Esophagus squamous epithelium (tissue), 5 donors: ENCODE results near the gene FLT4. TPM values are rescaled to one million over a fixed set of nuclear protein-coding genes. Genes with fewer than 3 reads are reported as not detected.

Source experiments
- DNase-seq: peaks from one replicate; lab custom pipeline; 2025; lab: John Stamatoyannopoulos, UW
- H3K27ac ChIP-seq, 4 donors: fragments of 200-600 bp; sonication (generic); one replicate each; pipeline ENCODE4 v1.5.1; 2016 to 2019; ENCODE audit warnings: mild to moderate bottlenecking in 1 of 4
- H3K27me3 ChIP-seq, 4 donors: fragments of 200-600 bp; sonication (generic); 1 replicate in 3 of 4; 2 replicates in 1 of 4; pipeline versions ENCODE4 v1.5.1 to v1.6.0; 2017 to 2021; ENCODE audit warnings: antibody characterized with exemption in 1 of 4
- H3K36me3 ChIP-seq, 3 donors: fragments of 200-600 bp; sonication (generic); one replicate each; pipeline ENCODE4 v1.5.1; 2016 to 2019
- H3K4me1 ChIP-seq, 3 donors: fragments of 200-600 bp; sonication (generic); one replicate each; pipeline ENCODE4 v1.5.1; 2017 to 2019
- H3K4me3 ChIP-seq, 4 donors: fragments of 200-600 bp; sonication (generic); 1 replicate in 3 of 4; 2 replicates in 1 of 4; pipeline ENCODE4 v1.5.1; 2016 to 2019; ENCODE audit warnings: mild to moderate bottlenecking in 2 of 4, moderate library complexity in 1 of 4
- H3K9me3 ChIP-seq, 3 donors: fragments of 200-600 bp; sonication (generic); one replicate each; pipeline ENCODE4 v1.5.1; 2016 to 2019
- POLR2A ChIP-seq, 4 donors: fragments of 450-650 bp; IDR thresholded peaks; one replicate each; pipeline ENCODE4 v1.6.1; 2017; ENCODE audit warnings: antibody characterized with exemption in 4 of 4, mild to moderate bottlenecking in 4 of 4, moderate library complexity in 3 of 4
- WGBS, 2 donors: methylation state at CpG; one replicate each; pipeline ENCODE4 v1.1.5; 2018; 5-methylcytosine and 5-hydroxymethylcytosine counted together
- intact Hi-C: fragments of 100-400 bp; cut with DNase I; formaldehyde crosslinking; loops from one replicate; pipeline ENCODE4 v1.15.0; 2022
- total RNA-seq, 4 donors: library from RNA; depleted of rRNA; stranded (reverse); fragments of >200 nt; gene quantifications; one replicate each; pipeline ENCODE4 v1.1.0, GENCODE V29; 2016
- TF ChIP-seq, protein P1 (sequence below), 6 experiments: fragments of 450-650 bp in 4 of 6; fragments of 200-600 bp in 2 of 6; sonication (generic) in 2 of 6; IDR thresholded peaks; one replicate each; pipeline ENCODE4 v1.5.1; 2016 to 2019; ENCODE audit warnings: antibody characterized with exemption in 6 of 6, mild to moderate bottlenecking in 4 of 6, moderate library complexity in 4 of 6
- donor health status: DM: yes; HTN: yes; CAD: no.

FLT4 gene
- total RNA-seq, 4 donors from 2014 or later, result 0.97 to 13.5 (median 4.2) TPM

DNA sequence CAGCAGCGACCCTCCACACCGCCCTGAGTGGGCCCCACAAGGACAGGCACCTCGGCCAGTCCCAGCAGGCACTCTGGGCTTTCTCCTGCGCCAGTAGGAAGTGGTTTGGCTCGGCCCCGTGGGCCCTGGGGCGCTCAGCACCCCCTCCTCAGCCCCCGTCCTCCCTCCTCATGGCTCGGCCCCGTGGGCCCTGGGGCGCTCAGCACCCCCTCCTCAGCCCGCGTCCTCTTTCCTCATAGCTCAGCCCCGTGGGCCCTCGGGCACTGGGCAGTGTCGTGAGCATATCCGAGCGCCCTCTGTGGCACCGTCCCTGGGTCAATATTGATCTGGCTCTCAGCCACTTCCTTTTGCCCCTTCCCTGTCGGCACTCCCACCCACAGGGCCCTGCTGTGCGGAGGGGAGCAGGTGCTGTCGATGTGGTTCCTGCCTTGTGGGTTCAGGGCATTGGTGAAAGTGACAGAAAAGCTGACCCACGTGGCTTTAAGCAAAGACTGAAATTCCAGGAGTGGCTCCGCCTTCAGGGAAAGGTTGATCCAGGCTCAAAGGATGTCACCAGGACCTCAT lies 52.6 kb downstream of the FLT4 start:
- intact Hi-C loops, result no loop called here
- H3K36me3 ChIP-seq, result no peaks in the 10 kb centered on the region
- TF ChIP-seq, protein P1, sequence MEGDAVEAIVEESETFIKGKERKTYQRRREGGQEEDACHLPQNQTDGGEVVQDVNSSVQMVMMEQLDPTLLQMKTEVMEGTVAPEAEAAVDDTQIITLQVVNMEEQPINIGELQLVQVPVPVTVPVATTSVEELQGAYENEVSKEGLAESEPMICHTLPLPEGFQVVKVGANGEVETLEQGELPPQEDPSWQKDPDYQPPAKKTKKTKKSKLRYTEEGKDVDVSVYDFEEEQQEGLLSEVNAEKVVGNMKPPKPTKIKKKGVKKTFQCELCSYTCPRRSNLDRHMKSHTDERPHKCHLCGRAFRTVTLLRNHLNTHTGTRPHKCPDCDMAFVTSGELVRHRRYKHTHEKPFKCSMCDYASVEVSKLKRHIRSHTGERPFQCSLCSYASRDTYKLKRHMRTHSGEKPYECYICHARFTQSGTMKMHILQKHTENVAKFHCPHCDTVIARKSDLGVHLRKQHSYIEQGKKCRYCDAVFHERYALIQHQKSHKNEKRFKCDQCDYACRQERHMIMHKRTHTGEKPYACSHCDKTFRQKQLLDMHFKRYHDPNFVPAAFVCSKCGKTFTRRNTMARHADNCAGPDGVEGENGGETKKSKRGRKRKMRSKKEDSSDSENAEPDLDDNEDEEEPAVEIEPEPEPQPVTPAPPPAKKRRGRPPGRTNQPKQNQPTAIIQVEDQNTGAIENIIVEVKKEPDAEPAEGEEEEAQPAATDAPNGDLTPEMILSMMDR (IDR thresholded peaks at IDR 0.05), result no peak
- no peak for TF ChIP-seq POLR2A (IDR thresholded peaks at IDR 0.05)
- H3K9me3 ChIP-seq, result no peaks in the 10 kb centered on the region
- peaks cover 0 to 2% (median 0%) of the 10 kb centered on the region in 3 donors for H3K4me1 ChIP-seq
- H3K4me3 ChIP-seq, result no peak overlapping the region
- no peak overlapping the region for H3K27ac ChIP-seq
- WGBS, 2 donors, result 57 to 64% methylated on average over 12 to 13 of the region's 24 CpGs
- H3K27me3 ChIP-seq, result peaks cover 0 to 29% (median 0%) of the 10 kb centered on the region in 4 donors
- no peak for DNase-seq

DNA sequence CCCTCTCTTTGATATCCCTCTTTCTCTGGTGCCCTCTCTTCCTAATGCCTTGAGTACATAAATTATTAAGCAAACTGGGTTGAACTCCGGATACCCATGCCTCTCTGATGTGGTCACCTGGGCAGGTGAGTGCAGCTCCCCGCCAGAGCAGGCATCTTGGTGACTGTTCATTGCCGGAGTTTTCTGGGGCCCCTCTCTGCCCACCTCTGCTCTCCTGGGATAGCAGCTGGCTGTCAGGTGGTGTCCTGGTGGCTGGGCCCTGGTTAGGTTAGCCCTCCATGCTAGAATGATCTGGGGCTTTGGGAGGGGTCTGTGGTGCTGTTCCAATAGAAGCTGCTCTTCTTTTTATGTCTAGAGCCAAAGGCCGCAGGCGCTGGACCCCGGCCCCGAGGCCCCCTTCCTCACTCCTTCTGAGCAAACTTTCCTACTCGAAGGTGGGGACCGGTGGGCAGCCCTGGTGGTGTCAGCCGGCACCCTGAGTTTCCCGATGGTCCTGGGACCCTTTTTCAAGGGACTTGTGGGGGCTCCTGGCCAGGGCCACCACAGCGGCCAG lies 53.2 kb downstream of the FLT4 start:
- intact Hi-C loops, result no loop called here

DNA sequence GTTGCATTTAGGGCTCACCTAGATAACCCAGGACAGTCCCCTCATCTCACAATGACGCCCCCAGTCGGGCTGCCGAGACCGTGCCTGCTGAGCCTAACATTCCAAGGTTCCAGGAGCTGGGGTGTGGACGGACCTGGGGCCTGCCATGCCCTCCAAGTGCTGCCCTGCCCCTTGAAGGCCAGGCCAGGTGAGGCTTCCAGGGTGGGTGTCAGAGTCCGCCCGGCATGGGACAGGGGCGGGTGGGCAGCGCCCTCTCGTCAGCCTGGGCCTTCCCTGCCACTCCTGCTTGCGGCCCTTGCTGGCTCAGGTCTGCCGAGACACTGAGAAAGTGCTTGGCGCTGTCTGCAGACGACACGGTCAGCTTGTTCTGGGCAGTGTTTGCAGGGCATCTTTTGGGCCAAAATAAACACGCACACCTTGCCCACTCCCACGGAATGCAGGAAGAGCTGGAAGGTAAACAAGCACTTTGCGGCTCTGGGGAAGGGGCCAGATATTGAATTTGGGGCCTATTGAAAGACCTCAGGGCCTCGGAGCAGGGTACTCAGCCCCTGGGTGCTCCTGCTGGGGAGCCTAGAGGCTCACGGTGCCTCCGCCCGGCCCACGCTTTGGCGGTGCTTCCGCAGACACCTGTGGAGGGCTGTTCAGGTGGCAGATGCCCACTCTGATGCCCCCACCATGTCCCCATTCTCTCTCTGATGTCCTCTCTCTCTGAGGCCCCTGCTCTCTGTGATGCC lies 53.9 kb downstream of the FLT4 start:
- DNase-seq, result no peak
- 84 to 89% methylated on average over 14 to 20 of the region's 25 CpGs for WGBS, 2 donors
- no peak for TF ChIP-seq POLR2A (IDR thresholded peaks at IDR 0.05)
- TF ChIP-seq, protein P1 (IDR thresholded peaks at IDR 0.05), result no peak
- Histone ChIP-seq H3K4me3 (no peak overlapping the region), H3K27ac (no peak overlapping the region), H3K36me3 (no peaks in the 10 kb centered on the region), H3K27me3 (peaks cover under 1 to 41% (median 7%) of the 10 kb centered on the region in 4 donors), H3K4me1 (peaks cover 9 to 14% (median 12%) of the 10 kb centered on the region in 3 donors), H3K9me3 (no peaks in the 10 kb centered on the region)
- intact Hi-C loops, result no loop called here

More for the DNA sequence above, 53.2 kb downstream of the FLT4 start:
- H3K4me1 ChIP-seq, result peaks cover 4 to 7% (median 5%) of the 10 kb centered on the region in 3 donors
- 67% methylated on average over 1 of the region's 12 CpGs for WGBS, 2 donors
- H3K4me3 ChIP-seq, result no peak overlapping the region
- DNase-seq, result no peak
- H3K27me3 ChIP-seq, result peaks cover 0 to 34% (median 3%) of the 10 kb centered on the region in 4 donors
- no peaks in the 10 kb centered on the region for H3K36me3 ChIP-seq
- TF ChIP-seq POLR2A (IDR thresholded peaks at IDR 0.05), result no peak
- TF ChIP-seq, protein P1 (IDR thresholded peaks at IDR 0.05), result no peak
- no peaks in the 10 kb centered on the region for H3K9me3 ChIP-seq
- no peak overlapping the region for H3K27ac ChIP-seq

DNA sequence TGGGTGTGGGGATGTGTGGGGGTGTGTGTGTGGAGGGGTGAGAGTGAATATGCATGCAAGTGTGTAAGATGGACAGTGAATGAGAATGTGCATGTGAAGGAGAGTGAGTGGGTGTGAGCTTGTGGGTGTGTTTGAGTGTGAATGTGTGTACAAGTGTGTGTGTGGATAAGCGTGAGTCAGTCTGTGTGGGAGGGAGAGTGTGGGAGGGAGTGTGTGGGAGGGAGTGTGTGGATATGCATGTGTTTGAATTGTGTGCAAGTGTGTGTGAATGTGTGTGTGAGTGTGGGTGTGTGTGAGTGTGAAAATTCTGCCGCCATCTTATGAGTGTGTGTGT lies 54.4 kb downstream of the FLT4 start:
- WGBS, 2 donors, result 59 to 80% methylated on average over 2 of the region's 2 CpGs
- Histone ChIP-seq H3K27me3 (peaks cover 6 to 46% (median 11%) of the 10 kb centered on the region in 4 donors), H3K4me1 (peaks cover 15 to 19% (median 17%) of the 10 kb centered on the region in 3 donors), H3K4me3 (no peak overlapping the region), H3K9me3 (no peaks in the 10 kb centered on the region), H3K27ac (no peak overlapping the region), H3K36me3 (no peaks in the 10 kb centered on the region)
- intact Hi-C loops, result no loop called here
- no peak for DNase-seq
- no peak for TF ChIP-seq POLR2A (IDR thresholded peaks at IDR 0.05)
- TF ChIP-seq, protein P1 (IDR thresholded peaks at IDR 0.05), result no peak
